Right renal pelvis (tissue), 4 donors: ENCODE data around the gene MCF2L. TPM values are rescaled to one million over a fixed set of nuclear protein-coding genes. Genes with fewer than 3 reads are reported as not detected.

Experiments used
- DNase-seq, 4 donors: peaks; one replicate each; pipeline ENCODE4 v3.0.0-alpha.2; 2013; ENCODE audit warnings: low read depth in 4 of 4, low spot score in 3 of 4, missing footprints in 1 of 4
- polyA plus RNA-seq, 4 donors: library from polyadenylated mRNA; unstranded; fragments of 120-200 nt; gene quantifications; one replicate each; pipeline ENCODE4 v1.2.1, GENCODE V29; 2013; ENCODE audit not compliant: insufficient read length in 4 of 4

MCF2L gene
- polyA plus RNA-seq, 4 donors, result 29.4 to 36.8 (median 32.9) TPM

DNA sequence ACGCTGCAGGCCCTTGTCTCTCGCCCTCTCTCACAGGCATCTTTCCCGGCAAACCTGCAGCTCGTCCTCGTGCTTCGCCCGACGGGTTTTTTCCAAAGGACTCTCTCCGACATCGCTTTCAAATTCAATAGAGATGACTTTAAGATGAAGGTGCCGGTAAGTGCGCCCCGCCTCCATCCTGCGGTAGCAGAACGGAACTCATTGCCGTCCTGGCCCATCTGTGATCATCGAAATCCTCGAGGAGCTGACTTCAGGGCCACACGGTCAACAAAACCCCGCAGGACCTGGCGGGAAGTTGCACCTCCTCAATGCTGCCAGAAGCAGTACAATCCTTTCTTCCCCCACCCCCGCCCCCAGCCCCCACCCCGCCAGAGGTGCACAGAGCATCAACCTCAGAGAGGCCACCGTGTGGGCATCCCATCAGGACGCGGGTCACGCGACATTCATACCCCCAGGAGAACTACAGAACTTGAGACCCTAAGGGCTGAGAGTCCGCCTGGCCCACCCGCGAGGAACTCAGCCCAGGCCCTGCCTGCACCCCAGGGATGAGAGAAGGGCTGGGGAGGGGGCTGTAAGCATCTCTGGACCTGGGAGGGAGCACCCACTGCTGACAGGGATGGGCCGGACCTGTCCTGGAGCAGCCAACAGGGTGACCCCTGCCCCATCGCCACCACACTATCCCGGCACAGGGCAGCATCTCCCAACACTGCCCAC, 91.7 kb downstream of the MCF2L start:
- DNase-seq, result no peak

- DNase-seq, result no peak
These were observed 92.2 kb downstream of the MCF2L start for GRCh38 chr13:113061271-113061625.

DNA sequence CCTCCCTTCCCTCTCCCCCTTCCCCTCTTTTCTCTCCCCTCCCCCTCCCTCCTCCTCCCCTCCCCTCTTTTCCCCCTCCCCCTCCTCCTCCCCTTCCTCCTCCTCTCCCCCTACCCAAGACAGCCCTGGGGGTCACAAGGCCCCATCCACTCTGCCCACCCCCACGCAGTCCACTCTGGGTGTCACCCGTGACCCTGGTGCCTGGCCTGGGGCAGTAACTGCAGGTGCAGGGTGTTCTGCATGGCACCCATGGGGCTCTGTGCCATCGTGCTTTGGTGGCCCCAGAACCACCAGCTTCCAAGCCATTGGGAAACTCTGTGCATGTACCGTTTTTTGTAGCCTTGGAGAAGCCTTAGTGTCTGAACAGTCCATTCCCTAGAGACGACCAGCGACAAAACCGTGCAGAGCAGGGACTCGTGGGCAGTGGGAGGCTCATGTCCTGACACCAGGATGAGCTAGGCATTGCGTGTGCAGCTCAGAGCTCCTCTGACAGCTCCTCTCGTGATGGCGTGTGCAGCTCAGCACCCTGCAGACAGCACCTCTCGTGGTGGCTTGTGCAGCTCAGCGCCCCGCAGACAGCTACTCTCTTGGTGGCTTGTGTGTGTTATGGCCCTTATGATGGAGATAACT, 92.9 kb downstream of the MCF2L start:
- DNase-seq, result no peak

DNA sequence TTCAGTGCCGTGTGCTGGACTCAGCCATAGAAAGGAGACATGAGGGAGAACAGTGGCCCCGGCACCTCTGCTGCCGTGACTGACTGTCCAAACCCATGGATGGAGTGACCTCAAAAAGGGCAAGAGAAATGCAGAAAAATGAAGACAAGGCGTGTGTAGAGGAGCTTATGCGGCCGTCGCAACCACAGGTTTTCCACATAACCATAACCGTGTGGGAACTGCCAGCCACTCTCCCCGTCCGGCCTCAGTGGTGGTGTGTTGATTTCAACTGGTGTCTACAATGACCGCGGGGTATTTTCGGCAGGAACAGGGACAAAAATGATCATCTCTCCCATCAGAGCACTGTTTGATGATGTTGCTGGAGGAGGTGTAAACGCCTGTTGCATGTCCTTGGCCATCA, 93.7 kb downstream of the MCF2L start:
- DNase-seq, result no peak

- no peak for DNase-seq
These were observed 94.1 kb downstream of the MCF2L start for GRCh38 chr13:113063091-113063491.

DNA sequence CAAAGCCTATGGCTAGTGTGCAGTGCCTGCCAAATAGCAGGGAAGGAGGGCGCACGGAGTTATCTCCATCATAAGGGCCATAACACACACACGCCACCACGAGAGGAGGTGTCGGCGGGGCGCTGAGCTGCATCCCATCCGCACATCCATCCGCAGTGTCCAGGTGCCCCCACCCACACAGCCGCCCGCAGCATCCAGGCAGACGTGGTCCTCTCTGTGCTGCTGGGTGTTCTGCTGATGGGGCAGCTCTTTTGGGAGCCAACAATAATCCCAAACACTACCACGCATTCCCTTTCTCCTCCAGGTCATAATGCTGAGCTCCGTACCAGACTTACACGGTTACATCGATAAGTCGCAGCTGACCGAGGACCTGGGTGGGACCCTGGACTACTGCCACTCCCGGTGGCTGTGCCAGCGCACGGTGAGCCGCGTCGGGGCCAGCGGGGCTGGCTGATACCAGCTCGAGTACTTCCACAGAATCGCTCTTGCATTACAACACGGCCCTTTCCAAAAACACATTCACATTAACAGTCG, 95.1 kb downstream of the MCF2L start:
- DNase-seq, result no peak

GRCh38 chr13:113064534-113065405, 95.8 kb downstream of the MCF2L start:
- DNase-seq, result no peak

- no peak for DNase-seq
These were observed 96.6 kb downstream of the MCF2L start for GRCh38 chr13:113065406-113066141.

GRCh38 chr13:113066142-113066455, 97.1 kb downstream of the MCF2L start:
- DNase-seq, result no peak

DNA sequence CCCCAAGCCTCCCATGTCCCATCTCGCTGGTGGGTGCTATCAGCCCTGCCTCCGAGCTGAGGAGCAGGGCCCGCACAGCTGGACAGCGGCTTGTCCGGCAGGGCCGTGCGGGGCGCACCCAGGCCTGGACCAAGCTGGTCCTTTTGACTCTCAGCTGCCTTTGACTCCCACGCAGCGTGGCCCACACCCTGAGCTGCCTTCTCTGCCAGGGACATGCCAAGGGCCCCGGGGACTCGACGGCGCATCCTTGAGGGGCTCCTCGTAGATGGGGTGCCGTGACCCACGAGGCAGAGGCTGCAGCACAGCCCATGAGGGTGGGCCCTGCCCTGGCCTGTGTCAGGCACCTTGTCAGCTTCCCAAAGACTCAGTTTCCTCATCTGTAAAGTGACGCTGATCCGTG, 97.7 kb downstream of the MCF2L start:
- DNase-seq, result no peak

- DNase-seq, result no peak
These were observed 101.1 kb downstream of the MCF2L start for GRCh38 chr13:113069861-113070805.

DNA sequence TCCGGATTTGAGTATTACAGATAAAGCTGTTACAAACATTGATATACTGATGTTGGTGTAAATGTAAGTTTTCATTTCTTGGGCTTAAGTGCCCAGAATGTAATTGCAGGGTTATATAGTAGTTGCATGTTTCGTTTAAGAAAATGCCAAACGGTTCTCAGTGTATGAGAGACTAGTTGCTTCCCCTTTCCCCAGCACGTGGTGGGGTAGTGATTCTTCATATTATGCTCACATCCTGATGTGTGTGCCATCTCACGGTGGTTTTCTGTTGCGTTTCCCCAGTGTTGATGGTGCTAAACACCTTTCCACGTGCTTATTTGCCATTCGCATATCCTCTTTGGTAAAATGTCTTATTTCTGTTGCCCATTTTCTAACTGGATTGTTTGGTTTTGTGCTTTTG, 101.8 kb downstream of the MCF2L start:
- DNase-seq, result no peak

GRCh38 chr13:113072376-113072775, 103.4 kb downstream of the MCF2L start:
- DNase-seq, result no peak

GRCh38 chr13:113073942-113074341, 104.9 kb downstream of the MCF2L start:
- no peak for DNase-seq

- DNase-seq, result no peak
These were observed 105.4 kb downstream of the MCF2L start for GRCh38 chr13:113074401-113074800.

DNA sequence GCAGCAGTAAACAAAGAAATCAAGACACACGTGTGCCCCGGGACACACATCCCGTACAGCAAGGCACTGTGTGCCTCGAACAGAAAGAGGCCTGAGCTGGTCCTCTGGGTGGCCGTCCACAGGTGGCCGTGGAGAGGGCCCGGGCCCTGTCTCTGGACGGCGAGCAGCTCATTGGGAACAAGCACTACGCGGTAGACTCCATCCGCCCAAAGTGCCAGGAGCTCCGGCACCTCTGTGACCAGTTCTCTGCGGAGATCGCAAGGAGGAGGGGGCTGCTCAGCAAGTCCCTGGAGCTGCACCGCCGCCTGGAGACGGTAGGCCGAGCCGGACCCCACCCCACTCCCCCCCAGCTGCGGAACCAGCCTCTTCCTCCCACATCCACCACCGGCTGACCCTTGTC, 105.9 kb downstream of the MCF2L start:
- no peak for DNase-seq

- no peak for DNase-seq
These were observed 106.7 kb downstream of the MCF2L start for GRCh38 chr13:113075711-113076110.

DNA sequence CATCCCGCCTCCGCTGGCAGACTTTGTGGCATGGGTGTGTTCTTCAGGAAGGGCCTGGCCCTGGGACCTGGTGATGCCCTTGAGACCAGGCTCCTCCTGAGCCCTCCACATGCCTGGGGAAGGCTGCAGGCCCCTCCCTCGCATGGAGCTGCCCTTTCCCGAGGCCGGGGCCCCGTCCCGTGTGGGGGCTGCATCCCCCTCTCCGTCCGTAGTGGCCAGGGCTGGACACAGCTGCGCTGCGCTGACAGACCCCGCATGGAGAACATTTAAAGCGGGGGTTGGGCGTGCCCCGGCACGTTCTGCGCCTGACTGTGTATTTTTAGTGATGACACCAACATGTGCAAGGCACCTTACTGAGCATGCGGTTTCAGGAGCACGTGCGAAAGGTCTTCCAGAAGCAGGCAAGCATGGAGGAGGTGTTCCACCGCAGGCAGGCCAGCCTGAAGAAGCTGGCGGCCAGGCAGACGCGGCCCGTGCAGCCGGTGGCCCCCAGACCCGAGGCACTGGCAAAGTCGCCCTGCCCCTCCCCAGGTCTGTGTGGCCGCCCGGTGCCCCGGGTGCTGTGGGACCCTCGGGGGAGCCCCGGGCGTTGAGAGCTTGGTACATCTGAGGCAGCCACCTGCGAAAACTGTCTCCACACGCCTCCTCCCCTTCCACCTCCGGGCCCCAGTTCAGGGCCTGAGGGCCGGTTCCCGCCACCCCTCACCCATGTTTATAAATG, 107.8 kb downstream of the MCF2L start:
- no peak for DNase-seq

DNA sequence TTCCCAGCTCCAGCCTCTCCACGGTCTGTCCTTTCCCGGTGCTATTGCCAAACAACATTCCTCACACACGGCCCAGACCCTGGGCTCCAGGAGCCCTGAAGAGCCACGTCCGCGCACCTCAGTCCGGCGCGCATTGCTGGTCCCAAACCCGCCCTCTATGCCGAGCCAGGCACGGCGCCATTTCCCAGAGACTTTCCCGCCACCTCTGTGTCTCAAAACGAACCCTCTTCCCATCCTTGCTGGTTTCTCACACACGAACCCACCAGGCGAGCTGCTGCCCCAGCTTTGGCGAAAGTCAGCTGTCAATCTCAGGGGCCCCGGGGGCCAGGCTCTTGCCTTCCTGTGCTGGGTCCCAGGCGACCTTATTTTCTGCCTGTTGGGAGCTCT, 108.5 kb downstream of the MCF2L start:
- no peak for DNase-seq
